Measurements from ENCODE around the gene CEMIP2. TPM values are rescaled to one million over a fixed set of nuclear protein-coding genes. Genes with fewer than 3 reads are reported as not detected.
"Not testable (repeated sequence)": the region's sequence is repeated elsewhere in the genome, so short reads cannot be mapped to it uniquely, and the experiment has no call there.

Gene CEMIP2
- total RNA-seq, 1 donor from 2014 or later = 204 TPM

GRCh38 chr9:71675857-71676165 lies 92.5 kb downstream of the CEMIP2 start:
- peak; percentile 45 for DNase-seq

DNA sequence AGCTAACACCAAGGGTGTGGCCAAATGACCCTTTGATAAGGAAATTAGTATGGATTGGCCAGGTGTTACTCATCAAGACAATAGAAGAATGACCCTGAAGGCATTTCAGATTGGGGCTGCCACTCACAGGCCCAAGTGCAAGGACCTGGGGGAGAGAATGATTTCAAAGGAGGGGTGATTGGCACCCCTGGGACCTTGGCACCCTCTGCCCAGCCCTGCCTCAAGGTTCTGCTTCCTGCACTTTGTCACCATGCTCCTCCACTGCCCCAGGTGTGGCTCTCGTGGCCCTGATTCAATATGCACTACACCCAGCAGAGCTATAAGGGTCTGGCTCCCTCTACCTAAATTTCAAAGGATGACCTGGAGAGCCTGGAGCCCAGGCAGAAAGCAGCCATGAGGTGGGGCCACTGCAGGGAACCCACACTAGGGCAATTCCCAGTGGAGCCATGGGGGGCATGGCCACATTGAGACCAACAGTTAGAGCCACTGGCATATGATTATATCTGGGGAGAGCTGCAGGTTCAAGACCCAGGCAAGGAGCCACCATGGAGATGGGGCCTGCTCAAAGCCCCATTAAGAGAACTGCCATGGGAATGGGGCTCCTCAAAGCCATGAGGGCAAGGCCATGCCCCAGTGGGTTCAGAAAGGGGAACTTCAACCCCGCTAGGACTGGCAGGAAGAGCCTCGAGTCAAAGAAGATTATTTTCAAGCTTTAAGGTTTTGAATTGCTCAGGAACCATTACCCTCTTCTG lies 93.0 kb downstream of the CEMIP2 start:
- DNase-seq = no peak

DNA sequence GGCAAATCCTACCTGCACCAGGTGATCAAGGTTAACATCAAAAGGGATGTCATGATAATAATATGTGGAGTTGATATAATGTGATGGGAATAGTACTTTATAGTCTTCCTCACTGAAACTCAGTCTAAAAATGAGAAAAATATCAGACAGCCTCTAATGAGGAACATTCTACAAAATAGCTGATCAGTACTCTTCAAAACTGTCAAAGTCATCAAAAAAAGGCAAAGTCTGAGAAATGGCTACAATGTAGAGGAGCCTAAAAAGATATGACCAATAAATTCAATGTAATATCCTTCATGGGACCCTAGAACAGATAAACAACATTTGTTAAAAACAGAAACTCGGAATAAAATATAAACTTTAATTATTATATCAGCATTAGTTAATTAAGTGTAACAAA lies 95.7 kb downstream of the CEMIP2 start:
- DNase-seq = no peak

DNA sequence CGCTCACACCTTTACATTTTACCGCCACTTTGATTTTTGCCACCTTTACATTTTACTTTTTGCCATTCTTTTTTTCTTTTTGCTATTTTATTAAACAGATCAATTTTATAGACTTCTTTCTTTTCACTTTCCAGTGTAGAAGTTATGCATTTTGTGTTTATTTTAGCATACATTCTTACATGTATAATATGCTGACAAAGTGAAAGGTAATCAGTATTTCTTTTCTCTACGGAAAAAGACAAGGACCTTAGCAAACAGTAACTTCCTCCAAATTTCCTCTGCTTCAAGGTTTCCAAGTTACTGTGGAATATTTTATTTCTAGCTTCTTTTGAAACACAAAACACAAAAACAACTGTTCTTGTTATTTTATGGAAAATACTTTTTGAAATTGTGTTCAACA lies 97.0 kb downstream of the CEMIP2 start:
- DNase-seq = no peak

DNA sequence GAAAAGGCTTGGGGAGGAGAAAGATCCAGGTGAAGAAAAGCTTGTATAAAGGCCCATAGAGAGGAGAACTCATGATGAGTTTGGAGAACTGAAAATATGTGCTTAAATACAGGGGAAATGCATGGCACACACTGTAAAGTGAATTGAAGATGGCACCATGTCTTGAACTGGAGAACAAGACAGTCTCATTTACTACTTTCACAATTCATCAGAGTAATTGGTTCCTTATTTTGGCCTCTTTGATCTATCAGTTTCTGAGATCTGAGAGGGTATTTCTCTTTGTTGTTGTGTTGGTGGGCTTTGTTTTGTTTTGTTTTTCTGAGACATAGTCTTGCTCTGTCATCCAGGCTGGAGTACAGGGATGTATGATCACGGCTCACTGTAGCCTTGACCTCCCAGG lies 98.2 kb downstream of the CEMIP2 start:
- no peak for DNase-seq

DNA sequence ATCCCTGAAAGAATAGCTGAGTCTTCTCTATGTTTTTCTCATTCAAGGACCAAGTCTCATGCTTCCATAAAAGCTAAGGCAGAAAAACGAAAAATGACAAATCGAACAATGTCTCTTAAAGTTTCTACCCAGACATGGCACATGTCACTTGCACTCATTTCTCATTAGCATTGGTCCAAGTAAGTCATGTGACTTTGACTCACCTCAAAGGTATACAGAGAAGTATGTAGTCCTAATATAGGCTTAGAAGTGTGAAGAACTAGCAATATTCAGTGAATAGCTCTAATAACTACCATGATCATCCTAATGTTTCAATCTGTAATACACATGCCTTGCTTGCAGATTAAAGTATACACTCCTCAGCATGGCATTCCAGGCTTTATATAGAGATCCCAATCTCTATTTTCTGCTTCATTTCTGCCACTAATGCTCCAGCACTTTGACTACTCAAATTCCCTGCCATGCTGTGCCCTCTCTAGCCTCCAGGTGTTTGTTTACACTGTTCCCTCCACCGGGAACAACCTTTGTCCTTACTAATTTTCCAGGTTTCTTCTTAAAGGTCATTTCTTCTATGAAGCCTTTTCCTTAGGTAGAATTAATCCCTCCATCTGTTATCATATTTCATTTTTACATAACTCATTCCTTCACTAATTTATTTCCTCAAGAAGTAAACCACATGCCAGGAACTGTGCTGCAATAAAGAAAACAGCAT lies 98.9 kb downstream of the CEMIP2 start:
- DNase-seq = no peak

DNA sequence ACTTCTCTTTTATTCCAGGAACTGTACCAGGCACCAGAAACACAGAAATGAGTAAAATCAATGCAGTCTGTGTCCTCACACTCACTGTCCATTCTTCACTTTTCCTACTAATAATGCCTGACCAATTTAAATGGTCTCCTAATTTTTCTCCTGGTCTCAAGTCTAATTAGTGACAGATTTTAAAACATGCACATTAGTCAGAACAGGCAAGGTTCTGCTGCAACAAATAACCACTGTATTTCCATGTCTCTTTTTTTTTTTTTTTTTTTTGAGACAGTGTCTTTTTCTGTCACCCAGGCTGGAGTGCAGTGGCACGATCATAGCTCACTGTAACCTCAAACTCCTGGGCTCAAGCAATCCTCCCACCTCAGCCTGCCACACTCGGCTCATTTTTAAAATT lies 99.6 kb downstream of the CEMIP2 start:
- no peak for DNase-seq

DNA sequence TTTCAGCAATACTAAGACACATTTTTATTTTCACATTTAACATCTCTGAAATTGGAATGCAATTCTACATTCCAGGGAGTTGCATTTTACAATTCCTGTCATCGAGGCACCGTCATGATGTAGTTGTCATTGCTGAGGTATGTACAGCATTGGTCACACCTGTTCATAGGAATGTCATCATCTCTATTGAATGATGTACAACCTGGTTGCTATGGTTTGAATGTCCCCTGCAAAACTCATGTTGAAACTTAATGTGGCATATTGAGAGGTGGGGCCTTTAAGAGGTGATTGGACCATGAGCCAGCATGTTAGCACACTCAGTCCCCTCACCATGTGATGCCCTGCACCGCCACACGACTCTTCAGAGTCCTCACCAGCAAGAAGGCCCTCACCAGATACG lies 103.1 kb downstream of the CEMIP2 start:
- DNase-seq = no peak

- no peak for DNase-seq
Observed at GRCh38 chr9:71664566-71664965, 103.7 kb downstream of the CEMIP2 start.

DNA sequence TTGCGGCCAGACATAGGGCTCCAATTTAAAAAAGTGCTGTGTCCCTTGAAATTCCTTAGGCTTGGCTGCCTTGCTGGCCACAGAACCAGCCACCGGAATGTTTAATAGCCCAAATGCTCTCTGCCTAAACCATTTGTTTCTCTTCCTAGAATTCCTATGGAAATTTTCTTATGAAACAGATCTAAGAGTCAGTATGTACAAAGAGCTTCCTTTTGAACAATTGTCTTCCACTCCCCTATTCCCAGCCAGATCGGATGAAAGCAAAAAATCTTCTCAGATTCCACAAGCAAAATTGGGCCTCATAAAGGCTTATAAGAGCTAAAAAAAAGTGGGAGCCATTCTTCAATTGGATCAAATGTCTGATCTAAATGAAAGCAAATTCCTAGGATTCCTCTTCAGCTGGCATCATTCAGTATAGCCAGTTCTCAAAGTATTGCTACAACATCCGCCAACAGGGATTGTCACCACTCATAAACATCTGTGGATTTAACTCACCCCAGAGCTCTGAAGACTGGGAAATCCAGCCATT lies 104.3 kb downstream of the CEMIP2 start:
- DNase-seq = no peak

GRCh38 chr9:71663216-71663615 lies 105.1 kb downstream of the CEMIP2 start:
- DNase-seq = peak; percentile 19

GRCh38 chr9:71662082-71662481 lies 106.2 kb downstream of the CEMIP2 start:
- no peak for DNase-seq

DNA sequence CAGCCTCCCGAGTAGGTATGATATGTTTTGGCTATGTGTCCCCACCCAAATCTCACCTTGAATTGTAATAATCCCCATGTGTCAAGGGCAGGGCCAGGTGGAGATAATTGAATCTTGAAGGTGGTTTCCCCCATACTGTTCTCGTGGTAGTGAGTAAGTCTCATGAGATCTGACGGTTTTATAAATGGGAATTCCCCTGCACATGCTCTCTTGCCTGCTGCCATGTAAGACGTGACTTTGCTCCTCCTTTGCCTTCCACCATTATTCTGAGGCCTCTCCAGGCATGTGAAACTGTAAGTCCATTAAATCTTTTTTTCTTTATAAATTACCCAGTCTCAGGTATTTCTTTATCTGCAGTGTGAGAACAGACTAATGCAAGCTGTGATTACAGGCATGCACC lies 111.0 kb downstream of the CEMIP2 start:
- DNase-seq = not testable (repeated sequence)

DNA sequence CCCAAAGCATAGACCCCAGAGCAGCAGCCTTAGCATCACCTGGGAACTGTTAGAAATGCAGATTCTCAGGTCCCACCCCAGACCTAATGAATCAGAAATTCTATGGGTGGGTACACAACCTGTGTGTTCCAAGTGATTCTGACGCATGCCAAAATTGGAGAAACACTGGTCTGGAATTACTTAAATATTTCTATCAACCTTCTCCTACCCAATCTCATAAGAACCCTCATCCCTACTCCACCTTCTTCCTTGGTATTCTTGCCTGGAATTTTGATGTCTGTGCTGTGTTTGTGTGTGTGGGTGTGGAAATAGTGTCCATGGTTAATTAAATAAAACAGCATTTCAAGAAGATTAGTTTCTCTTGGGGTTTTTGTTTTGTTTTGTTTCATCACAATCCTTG lies 111.8 kb downstream of the CEMIP2 start:
- no peak for DNase-seq

- DNase-seq = no peak
Observed at GRCh38 chr9:71655778-71656177, 112.5 kb downstream of the CEMIP2 start.

GRCh38 chr9:71655141-71655540 lies 113.2 kb downstream of the CEMIP2 start:
- no peak for DNase-seq

- no peak for DNase-seq
Observed at GRCh38 chr9:71652480-71652879, 115.8 kb downstream of the CEMIP2 start.

GRCh38 chr9:71648453-71648852 lies 119.9 kb downstream of the CEMIP2 start:
- no peak for DNase-seq

DNA sequence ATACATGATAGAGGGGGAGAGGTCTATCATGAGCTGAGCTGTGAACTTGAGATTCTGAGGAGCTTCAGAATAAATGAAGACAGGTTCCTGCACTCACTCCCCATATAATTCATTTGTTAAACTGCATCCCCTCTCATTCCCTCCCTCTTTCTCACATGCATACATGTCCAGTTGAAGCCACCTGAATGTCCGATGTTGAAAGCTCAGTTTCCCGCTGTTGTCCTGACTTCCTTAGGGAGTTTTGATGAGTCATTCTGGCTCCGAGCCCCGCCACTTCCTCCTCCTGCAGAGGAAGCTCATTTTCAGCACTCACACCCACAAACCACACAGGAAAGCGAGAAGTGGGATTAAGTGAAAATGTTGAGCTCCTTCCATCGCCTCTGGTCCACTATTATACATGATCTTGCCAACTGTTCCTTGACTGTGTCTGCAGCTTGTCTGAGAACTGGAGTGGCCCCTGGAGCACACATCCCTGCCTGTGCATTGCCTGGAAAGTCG lies 121.2 kb downstream of the CEMIP2 start:
- DNase-seq = peak; percentile 92

DNA sequence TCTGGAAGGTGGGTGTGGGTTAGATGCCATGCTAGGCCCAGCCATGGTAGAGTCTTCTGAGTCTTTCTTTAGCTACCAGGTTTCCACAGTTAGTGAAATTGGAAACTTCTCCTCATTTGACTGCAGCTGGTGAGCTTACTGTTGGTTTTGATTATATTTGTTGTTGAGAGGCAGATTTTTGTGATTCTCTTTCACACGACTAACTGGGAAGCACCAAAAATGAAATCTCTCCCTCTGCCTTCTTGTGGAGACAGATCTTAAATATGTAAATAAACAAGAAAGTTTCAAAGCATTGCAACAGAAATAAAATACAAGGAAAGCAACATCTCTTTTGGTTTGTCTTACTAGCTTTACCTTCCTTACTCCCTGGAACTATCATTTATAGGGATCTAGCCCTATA lies 122.2 kb downstream of the CEMIP2 start:
- DNase-seq = no peak

DNA sequence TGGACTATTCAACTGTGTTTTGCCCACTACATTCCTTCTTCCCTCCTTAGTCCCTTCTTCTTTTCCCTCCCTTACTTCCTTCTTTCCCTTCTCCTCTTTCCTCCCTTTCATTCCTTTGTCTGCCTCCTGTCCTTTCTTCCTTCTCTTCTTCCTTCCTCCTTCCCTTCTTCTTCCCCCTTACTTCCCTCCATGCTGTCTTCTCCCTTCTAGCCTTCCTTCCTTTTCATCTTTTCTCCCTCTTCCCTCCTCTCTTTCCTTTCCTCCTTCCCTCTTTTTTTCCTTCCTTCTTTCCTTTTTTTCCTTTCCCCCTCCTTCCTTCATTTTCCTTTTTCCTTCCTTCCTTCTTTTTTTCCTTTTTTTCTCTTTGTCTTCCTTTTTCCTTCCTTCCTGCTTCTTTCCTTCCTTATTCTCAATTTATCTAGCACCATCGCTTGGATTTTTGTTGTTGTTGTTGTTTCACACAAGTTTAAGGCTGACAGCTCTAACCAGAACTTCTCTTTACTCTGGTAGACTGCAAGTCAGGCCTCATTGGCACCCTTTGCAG lies 123.4 kb downstream of the CEMIP2 start:
- DNase-seq = no peak

- DNase-seq = peak; percentile 4
Observed at GRCh38 chr9:71643330-71643729, 125.0 kb downstream of the CEMIP2 start.

DNA sequence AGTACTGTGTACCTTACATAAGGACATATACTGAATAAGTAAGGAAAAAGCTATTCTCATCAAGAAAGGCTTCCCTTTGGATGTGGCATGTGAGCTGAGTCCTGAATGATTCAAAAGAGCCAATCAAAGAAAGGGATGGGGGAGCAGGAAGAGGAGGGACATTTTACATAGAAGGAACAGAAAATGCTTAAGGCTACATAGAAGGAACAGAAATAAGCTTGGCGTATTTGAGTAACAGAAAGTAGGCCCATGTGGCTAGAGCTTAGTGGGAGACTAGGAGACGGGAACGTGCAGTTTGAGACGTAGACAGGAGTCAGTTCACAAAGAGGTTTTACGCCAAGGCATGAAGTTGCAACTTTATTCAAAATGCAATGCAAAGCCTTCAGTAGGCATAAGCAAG lies 126.3 kb downstream of the CEMIP2 start:
- DNase-seq = no peak

GRCh38 chr9:71638627-71639026 lies 129.7 kb downstream of the CEMIP2 start:
- peak; percentile 67 for DNase-seq
